Neuron (in vitro differentiated cells): Measurements from ENCODE around the gene MXI1.
A peak's percentile ranks its signal among the peaks of the same experiment; 100 is the strongest.

Experiments
- H2AFZ ChIP-seq: one replicate; pipeline ENCODE4 v1.6.1; 2013; ENCODE audit warnings: low read depth, mild to moderate bottlenecking, inconsistent platforms, low read length, moderate library complexity
- H3K27me3 ChIP-seq: one replicate; pipeline ENCODE4 v1.6.1; 2013; ENCODE audit warnings: low read length; ENCODE audit not compliant: insufficient read depth
- H3K36me3 ChIP-seq: one replicate; pipeline ENCODE4 v1.6.1; 2013; ENCODE audit warnings: low read length; ENCODE audit not compliant: insufficient read depth
- H3K4me1 ChIP-seq: one replicate; pipeline ENCODE4 v1.6.1; 2013; ENCODE audit warnings: low read length; ENCODE audit not compliant: insufficient read depth
- H3K4me3 ChIP-seq: 2 replicates; pipeline ENCODE4 v1.5.1; 2013; ENCODE audit warnings: mild to moderate bottlenecking, low read length, moderate library complexity
- H3K9me3 ChIP-seq: one replicate; pipeline ENCODE4 v1.6.1; 2013; ENCODE audit warnings: low read length

The MXI1 gene

GRCh38 chr10:110207011-110207804 is at the start of gene MXI1:
MXI1 (plus strand) TSS chr10:110207605; CDS start chr10:110207809, 204 bp downstream.
- Histone ChIP-seq H3K9me3 (no peaks in the 10 kb centered on the region), H3K36me3 (no peaks in the 10 kb centered on the region), H3K27me3 (peaks cover 19% of the 10 kb centered on the region), H3K4me3 (peak within 1 kb of the TSS; percentile 92), H2AFZ (peak within 1 kb of the TSS; percentile 26), H3K4me1 (peaks cover 25% of the 10 kb centered on the region)

- no peak overlapping the region for H3K4me3 ChIP-seq
- no peaks in the 10 kb centered on the region for H3K27me3 ChIP-seq
- no peak overlapping the region for H2AFZ ChIP-seq
- H3K9me3 ChIP-seq, result no peaks in the 10 kb centered on the region
- H3K4me1 ChIP-seq, result peaks cover 3% of the 10 kb centered on the region
- H3K36me3 ChIP-seq, result no peaks in the 10 kb centered on the region
Observed at GRCh38 chr10:110158051-110159005, 49.1 kb upstream of the MXI1 start.

GRCh38 chr10:110160081-110160480 is 47.3 kb upstream of the MXI1 start:
- Histone ChIP-seq H3K4me3 (no peak overlapping the region), H3K9me3 (no peaks in the 10 kb centered on the region), H3K4me1 (no peaks in the 10 kb centered on the region), H2AFZ (no peak overlapping the region), H3K36me3 (no peaks in the 10 kb centered on the region), H3K27me3 (no peaks in the 10 kb centered on the region)

- Histone ChIP-seq H3K9me3 (no peaks in the 10 kb centered on the region), H2AFZ (no peak overlapping the region), H3K4me1 (no peaks in the 10 kb centered on the region), H3K36me3 (no peaks in the 10 kb centered on the region), H3K27me3 (no peaks in the 10 kb centered on the region), H3K4me3 (no peak overlapping the region)
Observed at GRCh38 chr10:110160522-110160921, 46.9 kb upstream of the MXI1 start.

GRCh38 chr10:110162741-110163145 is 44.7 kb upstream of the MXI1 start:
- Histone ChIP-seq H3K36me3 (no peaks in the 10 kb centered on the region), H3K4me3 (no peak overlapping the region), H2AFZ (no peak overlapping the region), H3K9me3 (no peaks in the 10 kb centered on the region), H3K4me1 (no peaks in the 10 kb centered on the region), H3K27me3 (peaks cover 8% of the 10 kb centered on the region)

GRCh38 chr10:110163192-110163773 is 44.1 kb upstream of the MXI1 start:
- H2AFZ ChIP-seq, result no peak overlapping the region
- peaks cover 13% of the 10 kb centered on the region for H3K27me3 ChIP-seq

GRCh38 chr10:110163841-110164240 is 43.6 kb upstream of the MXI1 start:
- Histone ChIP-seq H2AFZ (no peak overlapping the region), H3K9me3 (no peaks in the 10 kb centered on the region), H3K27me3 (peaks cover 18% of the 10 kb centered on the region), H3K4me3 (no peak overlapping the region), H3K4me1 (no peaks in the 10 kb centered on the region), H3K36me3 (no peaks in the 10 kb centered on the region)

More at GRCh38 chr10:110163192-110163773, 44.1 kb upstream of the MXI1 start:
- H3K9me3 ChIP-seq, result no peaks in the 10 kb centered on the region
- no peak overlapping the region for H3K4me3 ChIP-seq
- no peaks in the 10 kb centered on the region for H3K36me3 ChIP-seq
- H3K4me1 ChIP-seq, result no peaks in the 10 kb centered on the region

- Histone ChIP-seq H3K4me1 (peaks cover 5% of the 10 kb centered on the region), H3K27me3 (peaks cover 32% of the 10 kb centered on the region), H2AFZ (no peak overlapping the region), H3K9me3 (no peaks in the 10 kb centered on the region), H3K36me3 (no peaks in the 10 kb centered on the region), H3K4me3 (no peak overlapping the region)
Observed at GRCh38 chr10:110165239-110165638, 42.2 kb upstream of the MXI1 start.

- no peaks in the 10 kb centered on the region for H3K36me3 ChIP-seq
- no peak overlapping the region for H2AFZ ChIP-seq
- H3K9me3 ChIP-seq, result no peaks in the 10 kb centered on the region
- peaks cover 14% of the 10 kb centered on the region for H3K4me1 ChIP-seq
- peaks cover 38% of the 10 kb centered on the region for H3K27me3 ChIP-seq
- no peak overlapping the region for H3K4me3 ChIP-seq
Observed at GRCh38 chr10:110167149-110167548, 40.3 kb upstream of the MXI1 start.

- H3K27me3 ChIP-seq, result peaks cover 39% of the 10 kb centered on the region
- H3K9me3 ChIP-seq, result no peaks in the 10 kb centered on the region
- H3K36me3 ChIP-seq, result no peaks in the 10 kb centered on the region
- peaks cover 14% of the 10 kb centered on the region for H3K4me1 ChIP-seq
- H2AFZ ChIP-seq, result no peak overlapping the region
- no peak overlapping the region for H3K4me3 ChIP-seq
Observed at GRCh38 chr10:110168601-110169481, 38.6 kb upstream of the MXI1 start.

- Histone ChIP-seq H3K4me1 (peaks cover 22% of the 10 kb centered on the region), H3K4me3 (no peak overlapping the region), H2AFZ (no peak overlapping the region), H3K9me3 (no peaks in the 10 kb centered on the region), H3K36me3 (no peaks in the 10 kb centered on the region), H3K27me3 (peaks cover 39% of the 10 kb centered on the region)
Observed at GRCh38 chr10:110169586-110169985, 37.8 kb upstream of the MXI1 start.
